Thyroid gland (tissue), 4 donors: ENCODE measurements around the gene KLHL1. TPM values are rescaled to one million over a fixed set of nuclear protein-coding genes. Genes with fewer than 3 reads are reported as not detected.

Experiments
- DNase-seq, 2 donors: peaks; one replicate each; pipeline ENCODE4 v3.0.0-alpha.2; 2019
- H3K27ac ChIP-seq, 3 donors: fragments of 200-600 bp; sonication (generic); 1 replicate in 2 of 3; 2 replicates in 1 of 3; pipeline ENCODE4 v1.5.1; 2016 to 2019; ENCODE audit warnings: mild to moderate bottlenecking in 1 of 3, moderate library complexity in 1 of 3
- H3K27me3 ChIP-seq: fragments of 200-600 bp; sonication (generic); one replicate; pipeline ENCODE4 v1.5.1; 2019
- H3K36me3 ChIP-seq, 2 donors: fragments of 200-600 bp; sonication (generic); one replicate each; pipeline ENCODE4 v1.5.1; 2016 to 2019
- H3K4me1 ChIP-seq, 2 donors: fragments of 200-600 bp; sonication (generic); one replicate each; pipeline ENCODE4 v1.5.1; 2017 to 2019
- H3K4me3 ChIP-seq, 3 donors: fragments of 200-600 bp; sonication (generic); replicated peaks in 1 of 3; 1 replicate in 2 of 3; 2 replicates in 1 of 3; pipeline ENCODE4 v1.5.1; 2016; ENCODE audit warnings: mild to moderate bottlenecking in 1 of 3
- H3K9me3 ChIP-seq: fragments of 200-600 bp; sonication (generic); one replicate; pipeline ENCODE4 v1.5.1; 2017
- CTCF ChIP-seq, 6 experiments: fragments of 200-600 bp in 3 of 6; fragments of 450-650 bp in 3 of 6; sonication (generic) in 3 of 6; IDR thresholded peaks; one replicate each; pipeline ENCODE4 v1.5.1; 2016 to 2019; ENCODE audit warnings: antibody characterized with exemption in 6 of 6, mild to moderate bottlenecking in 2 of 6, inconsistent platforms in 1 of 6, moderate library complexity in 1 of 6
- POLR2A ChIP-seq, 2 donors: fragments of 450-650 bp; IDR thresholded peaks; one replicate each; pipeline ENCODE4 v1.6.1; 2017; ENCODE audit warnings: antibody characterized with exemption in 2 of 2, mild to moderate bottlenecking in 2 of 2, moderate library complexity in 1 of 2
- WGBS, 2 donors: methylation state at CpG; one replicate each; pipeline ENCODE4 v1.1.5; 2017; 5-methylcytosine and 5-hydroxymethylcytosine counted together
- intact Hi-C: fragments of 100-400 bp; cut with DNase I; formaldehyde crosslinking; loops from one replicate; pipeline ENCODE4 v1.15.1; 2023
- total RNA-seq, 4 donors: library from RNA; depleted of rRNA; stranded (reverse); fragments of >200 nt; gene quantifications; one replicate each; pipeline ENCODE4 v1.2.3, GENCODE V29; 2016

The KLHL1 gene
- total RNA-seq, 4 donors from 2014 or later: not detected

GRCh38 chr13:70088926-70089325 lies 19.3 kb downstream of the KLHL1 start:
- TF ChIP-seq POLR2A (IDR thresholded peaks at IDR 0.05) (no peak), CTCF (IDR thresholded peaks at IDR 0.05) (no peak)
- Histone ChIP-seq H3K9me3 (no peaks in the 10 kb centered on the region), H3K4me3 (no peak overlapping the region), H3K27me3 (no peaks in the 10 kb centered on the region), H3K36me3 (no peaks in the 10 kb centered on the region), H3K27ac (no peak overlapping the region), H3K4me1 (no peaks in the 10 kb centered on the region)
- DNase-seq: no peak
- 83 to 95% methylated on average over 2 of the region's 2 CpGs for WGBS, 2 donors
- intact Hi-C loops: no loop called here

GRCh38 chr13:70087247-70087646 lies 21.0 kb downstream of the KLHL1 start:
- TF ChIP-seq CTCF (IDR thresholded peaks at IDR 0.05) (no peak), POLR2A (IDR thresholded peaks at IDR 0.05) (no peak)
- H3K4me3 ChIP-seq: no peak overlapping the region
- no peaks in the 10 kb centered on the region for H3K36me3 ChIP-seq
- no peaks in the 10 kb centered on the region for H3K27me3 ChIP-seq
- no peak for DNase-seq
- 73 to 83% methylated on average over 4 of the region's 4 CpGs for WGBS, 2 donors
- no peaks in the 10 kb centered on the region for H3K9me3 ChIP-seq
- intact Hi-C loops: no loop called here
- H3K4me1 ChIP-seq: no peaks in the 10 kb centered on the region
- no peak overlapping the region for H3K27ac ChIP-seq

- Histone ChIP-seq H3K36me3 (no peaks in the 10 kb centered on the region), H3K4me3 (no peak overlapping the region), H3K9me3 (no peaks in the 10 kb centered on the region), H3K27ac (no peak overlapping the region), H3K4me1 (no peaks in the 10 kb centered on the region), H3K27me3 (no peaks in the 10 kb centered on the region)
- no peak for DNase-seq
- no peak for TF ChIP-seq CTCF (IDR thresholded peaks at IDR 0.05)
- no peak for TF ChIP-seq POLR2A (IDR thresholded peaks at IDR 0.05)
- intact Hi-C loops: no loop called here
- 48 to 54% methylated on average over 4 of the region's 4 CpGs for WGBS, 2 donors
Measured at GRCh38 chr13:70080012-70080411, 28.2 kb downstream of the KLHL1 start.

GRCh38 chr13:70054572-70054971 lies 53.7 kb downstream of the KLHL1 start:
- H3K4me1 ChIP-seq: no peaks in the 10 kb centered on the region
- H3K9me3 ChIP-seq: no peaks in the 10 kb centered on the region
- intact Hi-C loops: no loop called here
- no peaks in the 10 kb centered on the region for H3K27me3 ChIP-seq
- no peak for DNase-seq
- no peak for TF ChIP-seq POLR2A (IDR thresholded peaks at IDR 0.05)
- TF ChIP-seq CTCF (IDR thresholded peaks at IDR 0.05): no peak
- no peak overlapping the region for H3K27ac ChIP-seq
- H3K36me3 ChIP-seq: no peaks in the 10 kb centered on the region
- H3K4me3 ChIP-seq: no peak overlapping the region

GRCh38 chr13:70051531-70051930 lies 56.7 kb downstream of the KLHL1 start:
- Histone ChIP-seq H3K4me3 (no peak overlapping the region), H3K9me3 (no peaks in the 10 kb centered on the region), H3K27me3 (no peaks in the 10 kb centered on the region), H3K4me1 (peaks cover 0 to 4% of the 10 kb centered on the region in 2 donors), H3K27ac (no peak overlapping the region), H3K36me3 (no peaks in the 10 kb centered on the region)
- DNase-seq: no peak
- TF ChIP-seq POLR2A (IDR thresholded peaks at IDR 0.05): no peak
- 77 to 86% methylated on average over 1 of the region's 1 CpG for WGBS, 2 donors
- intact Hi-C loops: no loop called here

- H3K27me3 ChIP-seq: no peaks in the 10 kb centered on the region
- H3K4me3 ChIP-seq: no peak overlapping the region
- 88 to 92% methylated on average over 1 of the region's 1 CpG for WGBS, 2 donors
- no peaks in the 10 kb centered on the region for H3K36me3 ChIP-seq
- TF ChIP-seq CTCF (IDR thresholded peaks at IDR 0.05): no peak
- TF ChIP-seq POLR2A (IDR thresholded peaks at IDR 0.05): no peak
- peaks cover 0 to 4% of the 10 kb centered on the region in 2 donors for H3K4me1 ChIP-seq
- intact Hi-C loops: no loop called here
- no peak for DNase-seq
- no peaks in the 10 kb centered on the region for H3K9me3 ChIP-seq
- no peak overlapping the region for H3K27ac ChIP-seq
Measured at GRCh38 chr13:70043685-70044084, 64.6 kb downstream of the KLHL1 start.
